NCI-H1930 (cell line): Measurements from ENCODE around the gene ARF4.

ENCODE experiments used
- DNase-seq, 2 experiments: peaks; one replicate each; lab custom pipeline; 2025; lab: John Stamatoyannopoulos, UW

Gene ARF4

DNA sequence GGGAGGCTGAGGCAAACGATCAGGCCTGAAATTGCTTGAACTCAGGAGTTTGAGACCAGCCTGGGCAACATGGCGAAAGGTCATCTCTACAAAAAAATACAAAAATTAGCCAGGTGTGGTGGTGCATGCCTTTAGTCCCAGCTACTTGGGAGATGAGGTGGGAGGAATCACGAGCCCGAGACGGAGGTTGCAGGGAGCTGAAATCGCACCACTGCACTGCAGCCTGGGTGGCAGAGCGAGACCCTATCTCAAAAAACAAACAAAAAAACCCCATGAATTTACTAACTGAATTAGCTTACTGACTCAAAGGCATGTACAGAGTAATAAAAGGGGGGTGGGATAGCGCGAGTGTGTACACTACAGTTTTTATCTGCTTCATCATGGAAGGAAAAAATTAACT, 19.3 kb downstream of the ARF4 start:
- no peak for DNase-seq

GRCh38 chr3:57575966-57576626, 21.0 kb downstream of the ARF4 start:
- DNase-seq = no peak

GRCh38 chr3:57572096-57572495, 25.0 kb downstream of the ARF4 start:
- DNase-seq = no peak

- no peak for DNase-seq
Observed at GRCh38 chr3:57570878-57571277, 26.3 kb downstream of the ARF4 start.

DNA sequence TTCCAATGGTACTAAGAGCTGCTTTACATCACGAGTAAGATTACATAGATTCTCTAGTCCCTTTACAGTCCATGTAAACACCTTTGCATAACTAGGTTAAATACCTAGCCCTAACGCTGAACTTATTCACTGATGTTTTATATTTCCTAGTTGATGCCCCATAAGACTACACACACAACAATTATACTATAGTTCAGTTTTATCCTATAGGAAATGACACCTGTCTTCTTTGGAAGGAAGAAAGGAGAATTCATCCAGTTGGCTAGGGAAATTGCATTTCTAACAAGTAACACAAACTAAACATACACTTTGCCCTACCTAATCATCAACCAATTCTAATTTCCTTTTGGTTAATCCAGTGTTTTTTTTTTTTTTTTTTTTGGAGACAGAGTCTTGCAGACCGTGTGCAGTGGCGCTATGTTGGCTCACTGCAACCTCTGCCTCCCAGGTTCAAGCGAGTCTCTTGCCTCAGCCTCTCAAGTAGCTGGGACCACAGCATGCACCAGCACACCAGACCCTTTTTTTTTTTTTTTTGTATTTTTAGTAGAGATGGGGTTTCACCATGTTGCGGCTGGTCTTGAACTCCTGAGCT, 27.2 kb downstream of the ARF4 start:
- DNase-seq = no peak

DNA sequence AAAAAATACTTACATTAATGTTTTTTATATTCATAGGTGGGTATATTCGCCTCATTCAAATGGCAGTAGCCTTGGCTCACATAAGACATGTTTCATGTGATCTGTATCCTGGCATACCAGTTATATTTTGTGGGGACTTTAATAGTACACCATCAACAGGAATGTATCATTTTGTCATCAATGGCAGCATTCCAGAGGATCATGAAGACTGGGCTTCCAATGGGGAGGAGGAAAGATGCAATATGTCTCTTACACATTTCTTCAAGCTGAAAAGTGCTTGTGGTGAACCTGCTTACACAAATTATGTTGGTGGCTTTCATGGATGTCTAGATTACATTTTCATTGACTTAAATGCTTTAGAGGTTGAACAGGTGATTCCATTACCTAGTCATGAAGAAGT, 37.6 kb downstream of the ARF4 start:
- DNase-seq = no peak

GRCh38 chr3:57557085-57557537, 40.0 kb downstream of the ARF4 start:
- DNase-seq = no peak

- no peak for DNase-seq
Observed at GRCh38 chr3:57556459-57557084, 40.6 kb downstream of the ARF4 start.

DNA sequence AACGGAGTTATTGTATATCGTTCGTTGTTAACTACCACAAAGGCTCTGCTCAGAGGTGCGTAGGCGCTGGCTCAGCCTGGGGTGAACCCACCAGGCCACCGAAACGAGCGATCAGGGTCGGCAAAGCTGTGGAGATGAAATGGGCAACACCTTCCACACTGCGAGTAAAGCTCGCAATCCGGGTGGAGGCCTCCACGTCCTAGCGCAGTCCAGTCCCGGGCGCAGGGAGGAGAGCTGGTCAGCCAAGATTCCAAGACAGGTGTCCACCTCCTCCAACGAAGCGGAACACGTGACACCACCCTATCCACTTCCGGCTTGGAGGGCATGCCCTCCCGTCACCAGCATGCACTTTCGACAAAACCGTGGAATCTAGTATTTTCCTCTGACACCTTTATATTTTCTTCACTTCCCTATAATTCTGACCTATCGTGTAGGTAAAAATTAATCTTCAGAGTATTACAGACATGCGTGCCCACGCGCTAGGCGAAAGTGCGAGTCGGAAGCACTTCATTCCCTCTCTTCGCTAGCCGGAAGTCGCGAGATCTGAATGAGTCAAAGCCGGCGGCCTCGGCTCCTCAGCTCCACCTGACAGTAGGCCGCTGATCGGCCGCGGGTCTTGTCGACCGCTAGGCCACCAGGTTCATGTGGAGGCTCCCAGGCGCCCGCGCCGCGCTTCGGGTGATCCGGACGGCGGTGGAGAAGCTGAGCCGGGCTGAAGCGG, 41.2 kb downstream of the ARF4 start, which contains the start of gene PDE12:
TSS of gene PDE12 (plus strand) at position 537 of the 721 bp plus-strand sequence. CDS start at position 643, 106 bp downstream.
- peak; percentile 53 to 85 for DNase-seq

DNA sequence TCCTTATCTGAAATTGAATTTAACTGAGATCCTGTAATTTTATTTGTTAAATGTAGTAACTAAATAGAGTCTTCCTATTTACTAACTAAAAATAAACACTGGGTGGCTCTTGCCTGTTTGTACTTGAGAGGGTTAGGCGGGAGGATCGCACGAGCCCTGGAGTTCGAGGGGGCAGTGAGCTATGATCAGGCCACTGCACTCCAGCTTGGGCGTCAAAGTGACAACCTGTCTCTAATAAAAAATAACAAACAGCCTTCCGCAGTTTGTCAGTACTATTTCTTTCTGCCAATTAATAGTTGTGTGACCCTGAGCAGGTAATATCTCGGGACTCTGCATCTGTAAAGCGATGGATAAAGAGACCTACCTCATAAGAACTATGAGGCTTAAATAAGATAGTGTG, 41.8 kb downstream of the ARF4 start:
- no peak for DNase-seq

GRCh38 chr3:57546616-57547015, 50.5 kb downstream of the ARF4 start:
- DNase-seq = no peak

- no peak for DNase-seq
Observed at GRCh38 chr3:57545636-57546268, 51.4 kb downstream of the ARF4 start.

DNA sequence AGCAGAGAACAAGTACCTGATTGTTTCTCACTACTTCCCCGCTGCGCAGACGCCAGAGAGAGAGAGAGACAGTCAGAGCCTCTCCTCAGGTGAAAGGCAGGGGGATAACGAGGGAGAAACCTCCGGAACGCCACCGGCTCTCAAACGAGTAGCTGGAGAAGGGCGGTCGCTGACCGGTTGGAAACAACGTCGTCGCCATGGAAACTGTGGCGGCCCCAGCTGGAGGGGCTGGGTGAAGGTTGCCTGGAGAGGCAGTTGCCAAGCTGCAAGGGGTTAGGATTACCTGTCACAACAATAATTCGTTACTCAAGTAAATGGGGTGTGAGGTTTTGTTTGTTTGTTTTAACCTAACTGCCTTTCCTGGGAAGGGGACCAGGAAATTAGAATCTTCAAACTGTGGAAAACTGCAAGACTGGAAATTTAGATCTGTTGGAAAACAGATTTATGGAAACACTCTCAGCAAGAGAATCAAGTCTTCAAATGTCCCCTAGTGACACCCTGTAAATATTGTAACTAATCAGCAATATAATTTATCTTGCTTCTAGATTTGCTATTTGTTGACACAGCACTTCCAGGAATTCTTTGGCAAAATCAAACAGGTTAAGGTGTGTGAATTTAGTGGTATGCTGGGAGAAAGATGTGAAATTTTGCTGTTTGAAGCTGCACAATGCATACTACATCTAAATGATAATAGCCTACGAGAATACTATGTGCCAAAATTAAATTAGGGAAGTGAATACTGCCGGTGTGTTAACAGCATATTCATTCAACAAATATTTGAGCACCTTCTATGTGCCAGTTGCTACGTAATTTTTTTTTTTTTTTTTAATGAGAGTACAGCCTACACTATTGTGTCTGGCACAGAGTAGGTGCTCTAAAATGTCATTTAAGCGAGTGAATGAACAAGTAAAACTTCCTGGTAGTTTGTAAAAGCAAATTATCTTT, 52.7 kb downstream of the ARF4 start, which contains the start of gene DNAH12:
TSS of gene DNAH12 (minus strand) at position 164 of the 945 bp plus-strand sequence. CDS start 1,474 bp downstream, outside the sequence.
- peak; percentile 62 to 66 for DNase-seq

DNA sequence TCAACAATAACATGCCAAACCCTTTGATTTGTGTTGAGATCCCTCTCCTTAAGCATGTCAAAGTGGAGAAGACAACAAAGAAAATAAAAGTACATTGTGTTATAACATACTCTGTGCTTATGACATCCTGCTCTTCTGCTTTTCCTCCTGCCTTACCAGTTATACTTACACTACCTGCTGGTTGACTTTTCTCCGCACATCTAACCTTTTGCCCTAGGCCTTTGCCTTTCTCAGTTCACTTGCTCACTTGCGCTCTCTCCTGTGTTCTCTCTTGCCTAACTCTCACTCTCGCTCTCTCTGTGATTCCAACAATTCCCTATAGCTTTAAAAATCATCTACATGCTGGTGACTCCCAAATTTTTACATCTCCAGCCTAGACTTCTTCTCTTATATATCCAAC, 58.7 kb downstream of the ARF4 start:
- no peak for DNase-seq

GRCh38 chr3:57530071-57530608, 67.0 kb downstream of the ARF4 start:
- DNase-seq = no peak
